Vagina (tissue), 2 donors: ENCODE measurements around the gene MCM5. TPM values are rescaled to one million over a fixed set of nuclear protein-coding genes. Genes with fewer than 3 reads are reported as not detected.

ENCODE experiments used
- DNase-seq, 2 donors: peaks; one replicate each; pipeline ENCODE4 v3.0.0-alpha.2; 2017; ENCODE audit errors: extremely low spot score in 2 of 2
- H3K27ac ChIP-seq: fragments of 200-600 bp; sonication (generic); one replicate; pipeline ENCODE4 v1.5.1; 2019
- H3K27me3 ChIP-seq: fragments of 200-600 bp; sonication (generic); one replicate; pipeline ENCODE4 v1.5.1; 2019
- H3K36me3 ChIP-seq, 2 donors: fragments of 200-600 bp; sonication (generic); one replicate each; pipeline ENCODE4 v1.5.1; 2017 to 2019
- H3K4me1 ChIP-seq: fragments of 200-600 bp; sonication (generic); one replicate; pipeline ENCODE4 v1.5.1; 2019
- H3K4me3 ChIP-seq, 2 donors: fragments of 200-600 bp; sonication (generic); 1 replicate in 1 of 2; 2 replicates in 1 of 2; pipeline ENCODE4 v1.5.1; 2016 to 2019
- H3K9me3 ChIP-seq: fragments of 200-600 bp; sonication (generic); one replicate; pipeline ENCODE4 v1.5.1; 2019
- POLR2A ChIP-seq, 2 donors: fragments of 450-650 bp; IDR thresholded peaks; one replicate each; pipeline ENCODE4 v1.6.1; 2017; ENCODE audit warnings: antibody characterized with exemption in 2 of 2, mild to moderate bottlenecking in 2 of 2, moderate library complexity in 2 of 2
- POLR2AphosphoS5 ChIP-seq, 2 donors: sonication (generic); formaldehyde crosslinking; IDR thresholded peaks; one replicate each; pipeline ENCODE4 v1.9.0; 2017; ENCODE audit warnings: antibody characterized with exemption in 2 of 2, mild to moderate bottlenecking in 2 of 2, low read depth in 1 of 2; ENCODE audit not compliant: insufficient read depth in 1 of 2
- intact Hi-C: fragments of 100-400 bp; cut with DNase I; formaldehyde crosslinking; loops from one replicate; pipeline ENCODE4 v1.15.1; 2023
- total RNA-seq: library from RNA; depleted of rRNA; stranded (reverse); fragments of >200 nt; gene quantifications from one replicate; pipeline ENCODE4 v1.2.3, GENCODE V29; 2016
- TF ChIP-seq, protein P1 (sequence below), 3 experiments: fragments of 450-650 bp in 2 of 3; fragments of 200-600 bp in 1 of 3; sonication (generic) in 1 of 3; IDR thresholded peaks; one replicate each; pipeline ENCODE4 v1.5.1; 2017 to 2019; ENCODE audit warnings: antibody characterized with exemption in 3 of 3, mild to moderate bottlenecking in 2 of 3, moderate library complexity in 2 of 3

Gene MCM5
- total RNA-seq, 1 donor from 2014 or later, result 17.9 TPM

DNA sequence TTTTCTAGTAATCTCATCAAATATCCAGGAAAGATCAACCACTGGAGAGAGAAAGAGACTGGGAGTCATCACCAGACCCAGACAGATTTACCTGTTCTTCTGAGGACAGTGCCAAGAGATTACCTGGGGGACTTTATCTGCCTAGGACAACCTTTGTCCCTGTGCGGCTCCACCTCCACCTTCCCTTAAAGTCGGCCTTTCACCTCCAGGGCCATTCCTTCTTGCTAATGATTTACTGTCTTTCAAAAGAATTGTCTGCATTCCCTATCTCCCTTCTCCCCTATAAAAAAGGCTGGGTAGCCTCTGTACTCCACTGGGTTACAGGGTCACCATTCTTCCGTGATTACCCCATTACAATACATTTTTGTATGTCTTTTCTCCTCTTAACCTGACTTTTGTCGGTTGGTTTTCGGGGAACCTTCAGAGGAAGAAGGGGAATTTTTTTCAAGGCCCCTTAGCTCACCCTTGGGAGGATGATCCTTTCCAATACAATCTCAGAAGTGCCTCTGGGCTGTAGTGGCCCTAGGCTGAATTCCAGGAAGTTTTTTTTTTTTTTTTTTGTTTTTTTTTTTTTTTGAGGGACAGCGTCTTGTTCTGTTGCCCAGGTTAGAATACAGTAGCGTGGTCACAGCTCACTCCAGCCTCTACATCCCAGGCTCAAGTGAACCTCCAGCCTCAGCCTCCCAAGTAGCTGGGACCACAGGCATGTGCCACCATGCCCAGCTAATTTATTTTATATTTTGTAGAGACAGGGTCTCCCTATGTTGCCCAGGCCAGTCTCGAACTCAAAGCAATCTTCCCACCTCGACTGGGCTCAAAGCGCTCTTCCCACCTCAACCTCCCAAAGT, 20.6 kb upstream of the MCM5 start:
- H3K4me1 ChIP-seq, result peaks cover 33% of the 10 kb centered on the region

DNA sequence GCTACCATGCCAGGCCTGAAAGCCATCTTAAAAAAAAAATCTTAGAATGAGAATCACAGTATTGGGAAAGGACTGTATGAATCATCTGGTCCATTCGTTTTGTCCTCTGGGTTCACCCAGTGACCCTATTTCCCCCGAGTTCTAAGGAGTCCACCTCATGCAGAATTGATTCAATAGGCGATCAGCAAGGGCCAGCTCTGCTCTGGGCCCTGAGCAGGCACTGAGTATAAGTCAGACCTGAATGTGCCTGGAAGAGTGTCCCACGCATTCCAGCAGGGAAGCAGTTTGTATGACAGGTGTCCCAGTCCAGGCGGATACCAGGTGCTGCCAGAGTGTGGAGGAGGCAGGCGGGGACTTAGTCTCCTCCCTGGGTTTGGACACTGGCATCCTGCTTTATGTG, 19.9 kb upstream of the MCM5 start:
- DNase-seq, result no peak
- Histone ChIP-seq H3K27ac (peak overlapping the region; percentile 75), H3K9me3 (no peaks in the 10 kb centered on the region), H3K4me3 (no peak overlapping the region), H3K36me3 (no peaks in the 10 kb centered on the region), H3K27me3 (no peaks in the 10 kb centered on the region), H3K4me1 (peaks cover 33% of the 10 kb centered on the region)
- intact Hi-C loops, result no loop called here
- TF ChIP-seq, protein P1, sequence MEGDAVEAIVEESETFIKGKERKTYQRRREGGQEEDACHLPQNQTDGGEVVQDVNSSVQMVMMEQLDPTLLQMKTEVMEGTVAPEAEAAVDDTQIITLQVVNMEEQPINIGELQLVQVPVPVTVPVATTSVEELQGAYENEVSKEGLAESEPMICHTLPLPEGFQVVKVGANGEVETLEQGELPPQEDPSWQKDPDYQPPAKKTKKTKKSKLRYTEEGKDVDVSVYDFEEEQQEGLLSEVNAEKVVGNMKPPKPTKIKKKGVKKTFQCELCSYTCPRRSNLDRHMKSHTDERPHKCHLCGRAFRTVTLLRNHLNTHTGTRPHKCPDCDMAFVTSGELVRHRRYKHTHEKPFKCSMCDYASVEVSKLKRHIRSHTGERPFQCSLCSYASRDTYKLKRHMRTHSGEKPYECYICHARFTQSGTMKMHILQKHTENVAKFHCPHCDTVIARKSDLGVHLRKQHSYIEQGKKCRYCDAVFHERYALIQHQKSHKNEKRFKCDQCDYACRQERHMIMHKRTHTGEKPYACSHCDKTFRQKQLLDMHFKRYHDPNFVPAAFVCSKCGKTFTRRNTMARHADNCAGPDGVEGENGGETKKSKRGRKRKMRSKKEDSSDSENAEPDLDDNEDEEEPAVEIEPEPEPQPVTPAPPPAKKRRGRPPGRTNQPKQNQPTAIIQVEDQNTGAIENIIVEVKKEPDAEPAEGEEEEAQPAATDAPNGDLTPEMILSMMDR (IDR thresholded peaks at IDR 0.05), result no peak

More for the DNA sequence above, 20.6 kb upstream of the MCM5 start:
- Histone ChIP-seq H3K27ac (peak overlapping the region; percentile 81), H3K4me3 (no peak overlapping the region), H3K9me3 (no peaks in the 10 kb centered on the region), H3K36me3 (no peaks in the 10 kb centered on the region), H3K27me3 (no peaks in the 10 kb centered on the region)
- TF ChIP-seq POLR2A (IDR thresholded peaks at IDR 0.05), result no peak
- TF ChIP-seq, protein P1 (IDR thresholded peaks at IDR 0.05), result no peak
- no peak for TF ChIP-seq POLR2AphosphoS5 (IDR thresholded peaks at IDR 0.05; ENCODE audit: insufficient read depth in 1 of 2, low read depth in 1 of 2)
- no peak for DNase-seq
- intact Hi-C loops, result no loop called here

DNA sequence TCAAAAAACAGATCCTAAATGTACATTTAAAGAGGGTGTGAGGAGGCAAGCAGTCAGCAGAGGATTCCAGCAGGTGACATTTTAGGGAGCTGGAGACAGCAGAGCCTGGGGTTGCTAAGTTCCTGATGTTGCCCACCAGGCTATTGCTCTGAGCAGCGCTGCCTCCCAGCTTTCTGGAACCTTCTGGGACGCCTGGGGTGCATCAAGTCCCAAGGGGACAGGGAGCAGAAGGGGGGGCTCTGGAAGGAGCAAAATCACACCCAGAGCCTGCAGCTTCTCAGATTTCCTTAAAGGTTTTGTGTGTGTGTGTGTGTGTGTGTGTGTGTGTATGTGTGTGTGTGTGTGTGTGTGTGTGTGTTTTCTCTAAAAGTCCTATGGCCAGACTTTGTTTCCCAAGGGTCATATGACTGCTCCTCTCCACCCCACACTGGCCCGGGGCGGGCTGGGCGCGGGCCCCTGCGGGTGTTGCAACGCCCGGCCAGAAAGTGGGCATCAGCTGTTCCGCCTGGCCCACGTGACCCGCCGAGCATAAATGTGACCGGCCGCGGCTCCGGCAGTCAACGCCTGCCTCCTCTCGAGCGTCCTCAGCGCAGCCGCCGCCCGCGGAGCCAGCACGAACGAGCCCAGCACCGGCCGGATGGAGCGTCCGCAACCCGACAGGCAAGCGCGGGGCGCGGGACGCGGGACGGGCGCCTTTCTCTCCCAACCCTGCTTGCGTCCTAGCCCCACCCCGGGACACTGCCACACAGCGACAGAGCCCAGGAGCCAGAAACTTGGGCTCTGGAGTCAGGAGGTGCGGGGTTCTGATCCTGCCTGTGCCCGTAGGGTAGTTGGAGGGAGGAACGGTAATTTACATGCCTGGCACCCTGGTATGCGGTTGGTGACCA, 19.2 kb upstream of the MCM5 start, which contains the start of gene HMOX1:
TSS of gene HMOX1 (plus strand) at position 560 of the 887 bp plus-strand sequence. CDS start at position 638, 78 bp downstream.
- Histone ChIP-seq H3K4me3 (peak within 1 kb of the TSS; percentile 50 to 57), H3K4me1 (peaks cover 33% of the 10 kb centered on the region), H3K36me3 (no peaks in the 10 kb centered on the region), H3K27me3 (no peaks in the 10 kb centered on the region), H3K27ac (peak within 1 kb of the TSS; percentile 75), H3K9me3 (no peaks in the 10 kb centered on the region)
- peak in 1 of 2 donors; percentile 95 for DNase-seq
- TF ChIP-seq POLR2AphosphoS5 (IDR thresholded peaks at IDR 0.05; ENCODE audit: insufficient read depth in 1 of 2, low read depth in 1 of 2) (peak; percentile 81 to 91), POLR2A (IDR thresholded peaks at IDR 0.05) (no peak)
- TF ChIP-seq, protein P1 (IDR thresholded peaks at IDR 0.05), result no peak
- intact Hi-C loops, result no loop called here

DNA sequence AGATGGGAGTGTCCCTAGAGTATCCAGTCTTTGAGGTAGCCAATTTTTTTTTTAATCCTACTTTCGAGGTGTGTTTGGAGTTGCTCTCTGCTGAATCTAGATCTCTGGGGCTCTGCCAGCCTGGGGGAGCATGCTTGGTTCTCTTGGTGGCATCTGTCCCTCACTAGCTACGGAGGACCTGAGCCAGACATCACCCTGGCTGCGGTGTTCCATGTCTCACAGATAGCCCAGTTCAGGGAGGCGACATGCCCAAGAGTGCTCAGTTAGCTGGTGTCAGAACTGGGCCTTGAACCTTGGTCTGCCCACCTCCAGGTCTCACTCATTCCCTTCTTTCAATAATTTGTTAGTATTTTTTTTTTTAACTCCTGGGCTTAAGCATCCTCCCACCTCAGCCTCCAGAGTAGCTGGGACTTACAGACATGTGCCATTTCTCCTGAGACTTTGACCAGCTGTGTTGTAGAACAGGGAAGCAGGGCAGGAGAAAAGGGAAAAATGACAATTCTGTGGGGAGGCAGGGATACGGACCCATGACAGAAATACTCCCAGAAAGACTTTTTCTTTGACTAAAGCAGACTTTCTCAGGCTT, 18.4 kb upstream of the MCM5 start:
- Histone ChIP-seq H3K9me3 (no peaks in the 10 kb centered on the region), H3K27ac (peak overlapping the region; percentile 75), H3K4me3 (peak overlapping the region; percentile 50 to 57), H3K4me1 (peaks cover 28% of the 10 kb centered on the region), H3K36me3 (peaks cover 0 to 1% of the 10 kb centered on the region in 2 donors), H3K27me3 (no peaks in the 10 kb centered on the region)
- TF ChIP-seq POLR2AphosphoS5 (IDR thresholded peaks at IDR 0.05; ENCODE audit: insufficient read depth in 1 of 2, low read depth in 1 of 2), result no peak
- TF ChIP-seq POLR2A (IDR thresholded peaks at IDR 0.05), result no peak
- TF ChIP-seq, protein P1 (IDR thresholded peaks at IDR 0.05), result no peak
- DNase-seq, result no peak
- intact Hi-C loops, result no loop called here
